Astrocyte of the cerebellum (primary cell): ENCODE data around the gene PTPRH.

ENCODE experiments used
- DNase-seq: peaks from one replicate; pipeline ENCODE4 v3.0.0-alpha.2; 2011; ENCODE audit warnings: low read depth
- H3K4me3 ChIP-seq: 2 replicates; pipeline ENCODE4 v1.5.1; 2011; ENCODE audit warnings: mild to moderate bottlenecking, low read depth, low read length, moderate library complexity
- CTCF ChIP-seq: IDR thresholded peaks from 2 replicates; pipeline ENCODE4 v1.5.1; 2012; ENCODE audit warnings: low read length, low read depth, moderate library complexity, mild to moderate bottlenecking; ENCODE audit errors: missing control alignments
- in situ Hi-C: cut with HindIII; loops from 2 replicates; pipeline ENCODE4 v1.10.0; 2017; ENCODE audit warnings: low sequenced_read_pairs

PTPRH gene

GRCh38 chr19:55199620-55200204, 9.6 kb downstream of the PTPRH start:
- in situ Hi-C loops, result no loop called here
- no peak for TF ChIP-seq CTCF
- no peak overlapping the region for H3K4me3 ChIP-seq
- DNase-seq, result no peak

GRCh38 chr19:55198651-55199050, 10.7 kb downstream of the PTPRH start:
- in situ Hi-C loops, result no loop called here

GRCh38 chr19:55197528-55197927, 11.8 kb downstream of the PTPRH start:
- TF ChIP-seq CTCF, result no peak
- DNase-seq, result no peak
- in situ Hi-C loops, result no loop called here
- no peak overlapping the region for H3K4me3 ChIP-seq

More at GRCh38 chr19:55198651-55199050, 10.7 kb downstream of the PTPRH start:
- H3K4me3 ChIP-seq, result no peak overlapping the region
- DNase-seq, result no peak
- TF ChIP-seq CTCF, result no peak

GRCh38 chr19:55196803-55197202, 12.5 kb downstream of the PTPRH start:
- DNase-seq, result no peak
- in situ Hi-C loops, result no loop called here
- no peak overlapping the region for H3K4me3 ChIP-seq
- TF ChIP-seq CTCF, result no peak

GRCh38 chr19:55193481-55193880, 15.8 kb downstream of the PTPRH start:
- in situ Hi-C loops, result no loop called here
- no peak for TF ChIP-seq CTCF

GRCh38 chr19:55189403-55189835, 19.9 kb downstream of the PTPRH start:
- no peak for TF ChIP-seq CTCF
- DNase-seq, result no peak
- in situ Hi-C loops, result no loop called here

More at GRCh38 chr19:55193481-55193880, 15.8 kb downstream of the PTPRH start:
- no peak overlapping the region for H3K4me3 ChIP-seq
- DNase-seq, result no peak

More at GRCh38 chr19:55189403-55189835, 19.9 kb downstream of the PTPRH start:
- no peak overlapping the region for H3K4me3 ChIP-seq
